Superior temporal gyrus (tissue), 1 donor: ENCODE results near the gene ZCCHC7.
"Not testable (repeated sequence)": the region's sequence is repeated elsewhere in the genome, so short reads cannot be mapped to it uniquely, and the experiment has no call there.

Experiments used
- DNase-seq: peaks from one replicate; pipeline ENCODE4 v3.0.0-alpha.2; 2016; ENCODE audit errors: extremely low spot score

The ZCCHC7 gene

DNA sequence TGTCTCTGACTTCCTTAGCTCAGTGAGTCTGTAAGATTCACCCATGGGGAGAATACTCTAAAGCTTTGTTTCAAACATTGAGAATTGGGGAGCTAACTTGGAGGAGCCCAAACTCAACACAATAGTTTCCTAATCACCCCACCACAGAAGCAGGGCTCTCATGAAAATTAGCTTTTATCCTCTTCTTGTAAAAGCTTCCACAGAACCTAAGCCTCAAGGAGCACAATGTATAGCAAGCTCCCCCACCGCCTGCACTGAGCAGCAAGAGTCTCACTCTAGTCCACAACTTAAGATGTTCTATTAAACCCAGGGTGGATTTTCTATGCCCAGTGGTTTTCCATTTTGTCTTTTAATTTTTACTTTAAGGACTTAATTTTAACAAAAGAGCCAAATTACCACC is 253.2 kb downstream of the ZCCHC7 start:
- no peak for DNase-seq

DNA sequence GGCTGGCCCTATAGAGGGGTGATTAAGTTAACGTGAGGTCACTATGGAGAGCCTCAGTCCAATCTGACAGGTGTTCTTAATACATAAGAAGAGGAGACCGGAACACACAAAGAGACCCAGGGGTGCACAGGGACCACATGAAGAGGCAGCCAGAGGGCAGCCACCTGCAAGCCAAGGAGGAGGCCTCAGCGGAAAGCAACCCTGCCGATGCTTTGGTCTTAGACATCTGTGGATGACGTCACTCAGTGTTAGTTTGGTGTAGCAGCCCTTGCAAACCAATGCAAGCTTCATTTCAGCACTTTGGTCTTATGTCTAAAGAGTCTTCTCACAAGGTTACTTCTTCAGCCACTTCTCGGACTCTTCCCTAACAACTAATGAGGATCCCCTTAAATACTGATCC is 254.5 kb downstream of the ZCCHC7 start:
- DNase-seq, result no peak

DNA sequence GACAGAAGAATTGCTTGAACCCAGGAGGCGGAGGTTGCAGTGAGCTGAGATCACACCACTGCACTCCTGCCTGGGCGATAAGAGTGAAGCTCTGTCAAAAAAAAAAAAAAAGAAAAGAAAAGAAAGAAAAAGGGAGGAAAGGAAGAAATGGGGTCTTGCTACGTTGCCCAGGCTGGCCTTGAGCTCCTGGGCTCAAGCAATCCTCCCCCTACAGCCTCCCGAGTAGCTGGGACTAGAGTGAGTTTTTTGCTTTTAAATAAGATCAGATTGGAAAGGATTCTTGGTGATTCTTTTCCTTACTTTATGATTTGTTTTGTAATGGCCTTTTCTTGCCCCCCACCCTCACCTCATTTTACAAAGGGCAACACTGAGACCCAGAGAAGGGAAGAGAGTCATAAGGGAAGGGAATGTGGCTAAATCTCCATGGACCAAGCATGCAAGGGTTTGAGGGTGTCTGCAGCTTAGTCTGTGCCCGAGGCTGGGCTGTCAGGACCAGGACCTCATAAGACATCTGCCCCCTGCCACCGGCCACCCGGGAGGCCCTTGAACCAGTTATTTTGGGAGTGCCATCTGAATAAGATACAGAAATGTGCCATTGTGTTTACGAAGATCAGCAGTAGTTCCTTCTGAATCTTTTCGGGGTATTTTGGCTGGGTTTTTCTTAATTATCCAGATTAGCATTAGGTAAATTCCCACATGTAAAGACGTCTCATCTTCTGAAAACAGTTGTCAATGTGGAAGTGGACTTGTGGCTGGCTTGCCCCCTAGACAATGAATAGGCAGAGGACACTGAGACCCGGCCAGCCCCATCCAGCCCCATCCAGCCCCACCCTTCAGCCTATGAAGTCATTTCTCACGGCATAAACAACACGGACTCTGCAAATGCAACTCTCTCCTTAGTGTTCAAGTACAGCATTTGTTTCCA is 257.6 kb downstream of the ZCCHC7 start:
- no peak for DNase-seq

DNA sequence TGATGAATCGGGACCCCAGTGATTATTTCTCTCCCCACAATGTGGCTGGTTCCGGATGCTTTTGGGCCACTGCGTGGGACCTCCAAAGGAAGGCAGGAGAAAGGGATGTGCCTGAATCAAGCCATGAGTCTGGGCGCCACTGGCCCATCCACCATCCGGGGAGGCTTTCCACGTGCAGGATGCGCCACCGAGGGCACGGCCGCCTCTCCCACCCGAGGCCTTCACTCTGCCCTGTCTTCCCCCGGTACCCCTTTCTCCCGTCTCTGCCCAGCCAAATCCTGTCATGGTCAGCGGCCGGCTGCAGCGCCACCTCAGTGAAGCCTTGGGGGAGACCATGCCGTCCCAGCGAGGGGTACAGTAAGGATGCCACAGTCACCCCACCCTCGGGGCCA is 258.2 kb downstream of the ZCCHC7 start:
- DNase-seq, result no peak

DNA sequence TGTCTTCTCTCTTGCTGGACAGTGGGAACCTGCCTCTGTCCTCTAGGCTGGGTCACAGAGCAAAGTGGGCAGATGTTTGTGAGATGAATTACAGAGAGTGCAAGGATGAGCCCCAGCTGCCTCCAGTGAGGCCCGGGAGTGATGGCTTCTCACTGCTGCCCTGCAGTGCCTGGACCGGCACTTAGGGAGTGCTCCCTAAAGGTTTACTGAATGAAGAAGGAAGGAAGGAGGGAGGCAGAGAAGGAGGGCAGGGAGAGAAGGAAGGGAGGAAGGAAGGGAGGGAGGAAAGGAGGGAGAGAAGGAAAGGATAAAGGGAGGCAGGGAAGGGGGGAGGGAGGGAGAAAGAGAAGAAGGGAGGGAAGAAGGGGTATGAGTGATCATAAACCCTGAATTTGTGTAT is 259.5 kb downstream of the ZCCHC7 start:
- DNase-seq, result no peak

DNA sequence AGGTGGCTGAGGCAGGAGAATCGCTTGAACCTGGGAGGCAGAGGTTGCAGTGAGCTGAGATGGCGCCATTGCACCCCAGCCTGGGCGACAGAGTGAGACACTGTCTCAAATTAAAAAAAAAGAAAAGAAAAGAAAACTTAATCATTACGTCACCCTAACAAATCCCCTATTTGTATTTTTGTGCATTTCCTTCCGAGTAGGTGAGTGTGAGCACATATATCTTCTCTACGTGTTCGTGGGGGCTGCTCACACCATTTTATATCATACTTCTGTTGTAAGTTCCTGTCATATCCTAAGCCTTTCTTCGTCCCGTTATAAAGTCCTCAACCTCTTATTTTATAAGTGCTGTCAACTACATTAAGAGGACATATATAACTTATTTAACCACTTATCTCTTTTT is 260.2 kb downstream of the ZCCHC7 start:
- no peak for DNase-seq

DNA sequence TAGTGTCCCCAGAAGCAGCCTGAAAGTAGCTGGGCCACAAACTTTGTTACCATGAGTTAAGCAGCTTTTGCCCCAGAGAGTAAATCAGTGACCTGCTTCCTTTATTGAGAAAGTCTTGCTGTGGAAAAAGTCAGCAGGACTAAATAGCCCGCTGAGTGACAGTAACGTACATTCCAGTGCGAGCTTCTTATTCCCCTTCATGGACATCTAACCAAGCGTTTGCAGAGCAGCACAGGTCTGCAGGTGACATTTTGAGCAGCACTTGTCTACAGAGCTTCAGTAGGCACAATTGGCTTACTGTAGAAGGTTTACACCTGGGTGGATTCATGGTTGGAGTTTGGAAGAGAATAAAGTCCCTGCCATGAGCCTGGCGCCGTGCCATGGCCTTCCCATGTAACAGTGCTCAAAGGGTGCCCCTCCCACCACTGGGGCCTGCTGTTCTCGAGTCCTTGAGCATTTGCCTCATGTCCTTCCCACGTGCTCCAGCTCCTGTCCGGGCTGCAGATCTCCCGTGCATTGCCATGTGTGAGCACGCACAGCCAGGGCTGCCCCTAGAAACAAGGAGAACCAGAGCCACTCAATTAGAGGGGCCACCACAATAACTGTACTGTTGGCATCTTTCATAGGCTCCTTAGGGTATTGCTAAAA is 260.8 kb downstream of the ZCCHC7 start:
- DNase-seq, result no peak

DNA sequence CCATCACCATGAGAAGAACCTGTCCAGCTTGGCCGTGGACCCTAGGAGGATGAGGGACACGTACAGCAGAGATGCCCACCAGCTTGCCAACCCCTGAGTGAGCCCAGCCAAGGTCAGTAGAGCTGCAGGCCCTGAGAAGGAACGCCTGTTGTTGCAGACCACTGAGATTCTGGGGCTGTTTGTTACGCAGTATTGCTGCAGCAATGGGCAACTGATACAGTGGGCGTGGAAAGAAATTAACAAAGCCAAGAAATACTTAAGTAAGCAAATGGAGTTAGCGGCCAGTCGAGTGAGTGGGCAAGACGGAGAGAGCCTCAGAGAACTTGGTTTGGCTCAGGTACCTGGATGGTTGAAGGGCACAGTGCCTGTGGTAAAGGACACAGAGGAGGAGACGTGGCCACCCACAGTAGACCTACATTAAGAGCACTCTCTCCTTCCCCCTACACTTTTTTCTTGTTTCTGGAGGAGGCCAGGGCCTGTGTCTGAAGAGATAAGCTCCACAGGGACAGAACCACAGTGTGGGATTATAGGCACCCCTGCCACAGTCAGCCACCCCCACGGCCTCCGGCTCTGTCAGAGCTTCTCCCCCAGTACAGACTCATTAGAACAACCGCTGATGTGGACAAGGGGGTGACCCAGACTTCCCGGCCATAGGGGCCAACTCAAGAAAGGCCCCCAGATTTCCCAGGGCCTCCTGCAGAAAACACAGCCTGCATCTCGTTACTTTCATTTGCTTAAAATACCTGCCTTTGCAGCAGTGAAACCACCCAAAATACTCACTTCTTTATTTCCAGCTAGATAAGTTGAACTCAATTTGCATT is 262.0 kb downstream of the ZCCHC7 start:
- no peak for DNase-seq

DNA sequence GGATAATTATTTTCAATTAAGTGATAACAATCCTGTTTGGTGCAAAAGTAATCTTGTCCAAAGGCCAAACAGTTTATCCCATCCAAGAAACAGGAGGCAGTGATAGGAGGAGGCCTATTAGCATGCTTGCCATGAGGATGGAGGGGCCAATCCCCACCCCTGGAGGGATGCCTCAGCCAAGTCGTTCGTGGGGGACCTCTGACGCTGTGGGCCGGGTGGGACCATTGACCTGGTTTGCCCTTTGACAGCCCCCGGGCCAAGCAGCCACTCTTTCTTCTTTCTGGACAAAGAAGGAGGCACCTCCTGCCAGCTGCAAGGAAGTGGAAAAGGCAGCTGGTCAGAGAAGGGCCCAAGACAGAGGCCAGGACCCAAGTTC is 262.6 kb downstream of the ZCCHC7 start:
- DNase-seq, result no peak

DNA sequence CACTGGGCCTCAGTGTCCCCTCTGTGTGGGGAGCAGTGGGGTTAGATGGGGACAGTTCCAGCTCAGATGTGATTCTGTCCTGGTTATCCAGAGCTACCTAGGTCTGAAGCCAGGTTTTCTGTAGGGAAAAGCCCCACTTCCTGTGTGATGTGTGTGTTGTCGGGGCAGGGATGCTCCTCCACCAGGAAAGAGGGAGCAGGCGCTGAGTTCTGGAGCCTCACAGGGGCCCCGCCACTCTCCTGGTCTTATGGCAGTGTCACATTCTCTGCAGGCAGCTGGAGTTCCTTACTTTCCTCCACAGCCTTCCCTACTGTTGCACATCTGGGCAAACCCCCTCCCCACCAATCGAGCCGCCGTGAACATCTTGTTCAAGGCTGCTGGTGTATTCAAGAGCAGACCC is 263.0 kb downstream of the ZCCHC7 start:
- DNase-seq, result no peak

DNA sequence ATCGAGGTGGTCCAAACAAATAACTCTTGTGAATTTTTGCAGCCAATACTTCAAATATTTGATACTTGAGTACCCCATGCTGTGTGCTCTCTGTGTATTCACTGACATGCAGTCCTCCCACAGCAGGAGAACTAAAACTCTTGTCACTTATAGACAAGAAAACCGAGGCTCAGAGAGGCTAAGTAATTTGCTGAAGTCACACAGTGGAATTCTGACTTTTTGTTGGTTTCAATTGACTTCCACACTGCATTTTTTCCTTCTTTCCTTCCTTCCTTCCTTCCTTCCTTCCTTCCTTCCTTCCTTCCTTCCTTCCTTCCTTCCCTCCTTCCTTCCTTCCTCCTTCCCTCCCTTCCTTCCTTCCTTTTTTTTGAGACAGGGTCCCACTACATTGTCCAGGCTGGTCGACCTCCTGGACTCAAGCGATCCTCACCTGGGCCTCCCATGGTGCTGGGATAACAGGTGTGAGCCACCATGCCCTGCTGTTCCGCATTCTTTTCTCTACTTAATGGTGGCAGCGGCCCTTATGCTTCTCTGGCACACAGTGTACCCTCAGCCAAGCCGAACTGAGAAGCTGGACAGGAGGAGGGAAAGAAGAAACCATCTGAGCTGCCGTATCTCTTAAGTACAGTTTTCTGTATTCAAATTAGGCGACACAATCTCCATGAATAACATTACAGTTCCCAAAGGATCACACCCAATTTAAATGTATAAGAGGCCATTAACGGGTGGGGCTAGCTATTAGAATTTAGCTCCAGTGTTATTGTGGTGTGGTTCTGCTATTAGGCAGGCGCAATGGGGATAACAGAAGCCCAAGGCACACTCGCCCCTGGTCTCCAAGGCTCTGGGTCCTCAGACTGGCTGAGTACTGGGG is 263.7 kb downstream of the ZCCHC7 start:
- DNase-seq, result no peak

DNA sequence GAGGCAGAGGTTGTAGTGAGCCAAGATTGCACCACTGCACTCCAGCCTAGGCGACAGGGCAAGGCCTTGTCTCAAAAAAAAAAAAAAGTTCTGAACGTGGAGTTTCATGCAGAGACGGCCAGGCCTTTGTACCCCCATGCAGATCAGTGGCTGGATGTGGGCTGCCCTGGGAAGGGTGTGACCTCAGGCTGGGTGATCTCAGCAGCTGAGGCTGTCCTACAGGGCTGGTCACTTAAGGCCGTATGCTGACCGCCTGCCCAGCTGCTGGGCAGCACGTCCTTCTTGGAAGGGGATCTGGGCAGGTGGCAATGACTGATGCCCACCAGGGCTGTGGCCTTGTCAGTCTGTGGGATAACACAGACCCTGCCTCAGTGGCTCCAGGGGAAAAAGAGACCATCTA is 264.9 kb downstream of the ZCCHC7 start:
- no peak for DNase-seq

DNA sequence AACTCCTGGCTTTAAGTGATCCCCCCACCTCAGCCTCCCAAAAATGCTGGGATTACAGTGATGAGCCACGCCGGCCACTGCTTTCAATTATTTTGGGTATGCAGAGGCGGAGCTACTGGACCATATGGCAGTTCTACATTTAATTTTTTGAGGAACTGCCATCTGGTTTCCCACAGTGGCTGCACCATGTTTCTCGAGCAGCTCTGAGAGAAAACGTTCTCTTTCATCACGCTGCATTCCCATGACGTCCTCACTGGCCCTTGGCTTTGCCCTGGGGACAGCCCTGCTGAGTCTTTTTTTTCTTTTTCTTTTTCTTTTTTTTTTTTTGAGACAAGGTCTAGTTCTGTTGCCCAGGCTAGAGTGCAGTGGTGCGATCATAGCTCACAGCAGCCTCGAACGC is 266.6 kb downstream of the ZCCHC7 start:
- no peak for DNase-seq

DNA sequence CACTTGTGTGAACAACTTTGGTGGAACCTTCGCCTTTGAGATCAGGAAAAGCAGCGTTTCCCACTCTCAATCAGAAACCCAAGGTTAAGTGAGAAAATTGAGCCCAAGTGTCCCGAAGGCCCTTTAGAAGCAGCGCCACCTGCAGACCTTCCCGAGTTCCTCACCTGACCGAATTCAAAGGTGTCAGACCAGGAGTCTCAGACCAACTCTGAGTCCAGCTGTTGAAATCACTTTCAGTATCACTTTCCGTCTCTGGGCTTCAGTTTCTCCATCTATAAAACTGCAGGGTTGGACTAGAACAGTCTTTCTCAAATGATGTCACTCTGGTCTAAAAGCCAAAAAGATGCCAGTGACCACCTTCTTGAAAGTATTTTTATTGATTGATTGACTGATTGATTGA is 270.4 kb downstream of the ZCCHC7 start:
- DNase-seq, result no peak

DNA sequence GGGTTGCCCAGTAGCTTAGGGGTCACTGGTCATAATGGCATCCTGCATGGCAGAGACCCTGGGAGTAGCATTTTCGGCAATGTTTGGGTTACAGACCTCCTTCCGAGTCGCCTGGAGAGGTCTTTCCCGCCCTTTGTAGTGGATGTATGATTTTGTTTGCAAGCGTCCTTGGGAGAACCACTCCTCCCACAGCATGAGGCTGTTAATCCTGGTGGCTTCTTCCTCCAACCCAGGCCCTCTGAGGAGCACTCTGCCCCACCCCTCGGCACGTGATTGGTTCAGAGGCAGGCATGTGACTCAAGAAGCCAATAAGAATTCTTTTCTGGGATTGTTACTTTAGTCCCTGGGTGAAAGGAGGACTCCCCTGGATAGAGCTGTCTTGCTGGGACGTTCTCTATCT is 271.9 kb downstream of the ZCCHC7 start:
- DNase-seq, result no peak

DNA sequence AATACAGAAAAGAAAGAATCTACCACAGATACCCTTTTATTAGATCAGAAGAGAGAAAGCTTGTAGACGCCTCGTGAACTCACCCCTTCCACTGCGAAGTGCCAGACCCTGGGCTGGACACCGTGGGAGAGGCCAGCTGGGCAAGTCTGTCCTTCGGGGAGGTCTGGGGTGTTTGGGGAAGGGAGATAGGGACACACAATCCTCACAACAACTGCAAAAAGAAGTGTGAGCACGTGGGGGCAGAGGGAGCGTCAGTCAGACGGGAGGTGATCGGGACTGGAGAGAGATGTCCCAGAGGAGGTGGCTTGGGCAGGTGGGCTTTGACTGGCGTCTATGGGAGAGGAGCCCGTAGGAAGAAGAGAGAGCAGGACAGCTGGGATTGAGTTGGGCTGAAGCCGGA is 274.9 kb downstream of the ZCCHC7 start:
- DNase-seq, result no peak

DNA sequence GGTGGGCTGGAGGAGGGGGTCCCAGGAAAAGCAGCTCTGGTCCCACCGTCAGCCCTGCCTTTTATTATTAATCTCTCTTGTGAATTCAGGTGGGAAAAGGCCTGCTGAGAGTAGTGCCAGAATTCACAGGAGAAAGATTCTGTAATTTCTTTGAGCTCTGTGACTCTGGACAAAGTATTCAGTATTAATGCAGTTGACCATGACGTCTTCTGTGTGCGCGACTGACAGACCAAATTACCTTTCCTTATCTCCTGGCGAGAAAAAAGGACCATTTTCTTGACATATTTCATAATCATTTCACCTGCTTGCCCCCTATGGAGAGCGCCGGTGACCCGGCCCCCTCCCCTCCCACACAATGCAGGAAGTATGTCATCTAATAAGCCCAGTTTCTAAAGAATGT is 275.3 kb downstream of the ZCCHC7 start:
- DNase-seq, result no peak

DNA sequence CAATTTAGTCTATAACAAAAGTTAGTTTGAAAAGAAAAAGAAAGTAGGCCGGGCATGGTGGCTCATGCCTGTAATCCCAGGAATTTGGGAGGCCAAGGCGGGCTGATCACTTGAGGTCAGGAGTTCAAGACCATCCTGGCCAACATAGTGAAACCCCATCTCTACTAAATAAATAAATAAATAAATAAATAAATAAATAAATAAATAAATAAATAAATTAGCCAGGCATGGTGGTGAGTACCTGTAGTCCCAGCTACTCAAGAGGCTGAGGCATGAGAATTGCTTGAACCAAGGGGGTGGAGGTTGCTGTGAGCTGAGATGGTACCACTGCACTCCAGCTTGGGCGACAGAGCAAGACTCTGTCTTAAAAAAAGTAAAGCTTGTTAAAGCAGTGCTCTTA is 277.6 kb downstream of the ZCCHC7 start:
- not testable (repeated sequence) for DNase-seq

DNA sequence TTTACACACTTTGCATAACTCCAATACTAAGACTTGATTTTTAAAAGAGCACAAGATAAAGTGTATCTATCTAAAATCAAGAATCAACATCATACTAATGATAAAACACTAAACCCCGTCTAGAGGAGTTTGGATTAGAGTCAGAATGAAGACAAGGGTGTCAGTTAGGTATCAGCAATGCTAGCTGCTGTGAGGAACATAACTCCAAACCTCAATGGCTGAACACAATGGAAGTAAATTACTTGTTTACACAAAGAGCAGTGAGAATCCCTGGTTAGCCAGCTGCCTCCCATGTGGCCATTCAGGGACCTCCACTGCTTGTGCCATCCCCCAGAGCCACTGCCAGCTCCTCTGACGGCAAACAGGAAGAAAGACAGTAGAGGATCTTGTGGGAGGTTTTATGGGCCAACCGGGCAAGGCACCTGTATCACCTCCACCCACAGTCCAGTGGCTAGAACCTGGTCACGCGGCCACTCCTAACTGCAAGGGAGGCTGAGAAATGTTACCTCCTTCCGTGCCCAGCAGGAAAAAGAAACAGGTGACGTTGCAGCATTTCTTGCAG is 278.2 kb downstream of the ZCCHC7 start:
- no peak for DNase-seq

DNA sequence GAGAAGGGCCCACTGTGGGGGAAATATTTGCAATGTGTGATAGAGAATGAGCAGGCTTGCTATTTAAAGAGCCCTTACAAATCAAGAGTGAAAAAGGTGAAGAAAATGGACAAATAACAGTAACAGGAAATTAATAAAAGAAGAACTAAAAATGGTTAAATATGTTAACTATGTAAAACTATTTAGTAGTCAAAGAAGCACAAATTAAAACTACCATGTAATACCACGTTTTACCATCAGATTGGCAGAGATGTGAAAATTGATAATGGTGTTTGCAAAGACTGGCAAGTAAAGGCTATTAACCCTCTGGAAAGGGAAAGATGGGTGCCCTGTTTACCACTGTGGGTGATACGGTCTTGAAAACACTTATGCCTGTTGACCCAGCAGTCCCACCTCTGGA is 279.0 kb downstream of the ZCCHC7 start:
- no peak for DNase-seq

DNA sequence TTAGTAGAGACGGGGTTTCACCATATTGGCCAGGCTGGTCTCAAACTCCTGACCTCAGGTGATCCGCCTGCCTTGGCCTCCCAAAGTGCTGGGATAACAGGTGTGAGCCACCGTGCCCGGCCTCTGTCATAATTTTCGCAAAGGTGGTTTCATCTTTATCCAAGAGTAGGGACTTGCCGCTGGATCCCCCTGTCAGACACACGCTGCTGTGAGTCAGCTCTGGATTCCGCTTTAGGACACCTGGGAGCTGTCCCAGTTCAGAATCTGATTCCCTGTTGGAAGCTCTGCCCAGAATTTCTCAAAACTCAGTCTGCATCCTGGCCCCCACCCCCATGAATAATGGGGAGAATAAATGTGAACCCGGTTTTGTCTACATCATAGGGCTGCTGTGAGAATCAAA is 284.2 kb downstream of the ZCCHC7 start:
- no peak for DNase-seq
